HFFc6 (cell line): ENCODE data around the gene CFAP52. TPM values are rescaled to one million over a fixed set of nuclear protein-coding genes. Genes with fewer than 3 reads are reported as not detected.
"Not testable (repeated sequence)": the region's sequence is repeated elsewhere in the genome, so short reads cannot be mapped to it uniquely, and the experiment has no call there.

Experiments used
- DNase-seq: peaks from one replicate; pipeline ENCODE4 v3.0.0-alpha.2; 2018
- H3K27ac Mint-ChIP-seq: 2 replicates; pipeline ENCODE4 v1.8.0; 2020; ENCODE audit warnings: mild to moderate bottlenecking, mixed read lengths
- H3K27me3 Mint-ChIP-seq: 2 replicates; pipeline ENCODE4 v1.8.0; 2021; ENCODE audit warnings: mild to moderate bottlenecking, moderate library complexity, mixed read lengths; ENCODE audit not compliant: insufficient read depth
- H3K36me3 Mint-ChIP-seq: 2 replicates; pipeline ENCODE4 v1.8.0; 2021; ENCODE audit warnings: low read depth, mixed read lengths
- H3K4me1 Mint-ChIP-seq: 2 replicates; pipeline ENCODE4 v1.8.0; 2020; ENCODE audit warnings: low read depth, mixed read lengths
- H3K4me3 Mint-ChIP-seq: 2 replicates; pipeline ENCODE4 v1.8.0; 2020; ENCODE audit warnings: mild to moderate bottlenecking, moderate library complexity, mixed read lengths
- H3K9me3 Mint-ChIP-seq: 2 replicates; pipeline ENCODE4 v1.8.0; 2020; ENCODE audit warnings: mild to moderate bottlenecking, mixed read lengths
- total RNA-seq, 6 experiments: library from RNA; stranded (reverse); fragmentation: NEBNext Ultra II Directional; extraction: Animal tissue kit (Norgen Biotek cat#: 25700); gene quantifications; 2 replicates in 1 of 6; 3 replicates in 5 of 6; pipeline ENCODE4 v1.2.3, GENCODE V29; 2021
- TF ChIP-seq, protein P1 (sequence below): fragments of 200-600 bp; sonication (generic); IDR thresholded peaks from 2 replicates; pipeline ENCODE4 v1.5.0; 2021; ENCODE audit warnings: antibody characterized with exemption, mild to moderate bottlenecking

The CFAP52 gene
- total RNA-seq, 6 experiments from 2014 or later, result not detected

DNA sequence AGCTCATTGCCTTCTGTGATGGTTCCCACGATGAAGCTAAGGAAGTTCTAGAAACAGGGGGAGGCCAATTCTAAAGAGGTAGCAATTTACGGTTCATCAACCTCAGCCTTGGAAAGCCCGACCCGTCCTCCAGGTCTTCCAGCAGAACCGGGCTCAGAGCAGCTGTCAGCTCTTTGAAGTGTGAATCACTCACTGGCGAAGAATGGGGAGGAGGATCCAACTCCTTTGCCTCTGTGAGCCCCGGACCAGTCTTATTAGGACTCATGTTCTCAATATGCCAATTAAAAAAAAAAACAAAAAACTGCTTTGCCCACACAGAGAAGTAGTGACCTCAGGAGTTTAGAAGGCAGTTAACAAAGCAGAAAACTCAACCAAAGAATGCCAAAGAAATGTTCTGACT, 32.2 kb upstream of the CFAP52 start:
- DNase-seq, result no peak
- Mint-ChIP-seq H3K36me3 (peaks cover 8% of the 10 kb centered on the region; the same call in 1 of the 2 replicates), H3K4me1 (no peaks in the 10 kb centered on the region), H3K9me3 (no peaks in the 10 kb centered on the region), H3K27ac (no peak overlapping the region), H3K4me3 (no peak overlapping the region), H3K27me3 (no peaks in the 10 kb centered on the region; the same call in 1 of the 2 replicates)
- TF ChIP-seq, protein P1, sequence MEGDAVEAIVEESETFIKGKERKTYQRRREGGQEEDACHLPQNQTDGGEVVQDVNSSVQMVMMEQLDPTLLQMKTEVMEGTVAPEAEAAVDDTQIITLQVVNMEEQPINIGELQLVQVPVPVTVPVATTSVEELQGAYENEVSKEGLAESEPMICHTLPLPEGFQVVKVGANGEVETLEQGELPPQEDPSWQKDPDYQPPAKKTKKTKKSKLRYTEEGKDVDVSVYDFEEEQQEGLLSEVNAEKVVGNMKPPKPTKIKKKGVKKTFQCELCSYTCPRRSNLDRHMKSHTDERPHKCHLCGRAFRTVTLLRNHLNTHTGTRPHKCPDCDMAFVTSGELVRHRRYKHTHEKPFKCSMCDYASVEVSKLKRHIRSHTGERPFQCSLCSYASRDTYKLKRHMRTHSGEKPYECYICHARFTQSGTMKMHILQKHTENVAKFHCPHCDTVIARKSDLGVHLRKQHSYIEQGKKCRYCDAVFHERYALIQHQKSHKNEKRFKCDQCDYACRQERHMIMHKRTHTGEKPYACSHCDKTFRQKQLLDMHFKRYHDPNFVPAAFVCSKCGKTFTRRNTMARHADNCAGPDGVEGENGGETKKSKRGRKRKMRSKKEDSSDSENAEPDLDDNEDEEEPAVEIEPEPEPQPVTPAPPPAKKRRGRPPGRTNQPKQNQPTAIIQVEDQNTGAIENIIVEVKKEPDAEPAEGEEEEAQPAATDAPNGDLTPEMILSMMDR, result no peak

DNA sequence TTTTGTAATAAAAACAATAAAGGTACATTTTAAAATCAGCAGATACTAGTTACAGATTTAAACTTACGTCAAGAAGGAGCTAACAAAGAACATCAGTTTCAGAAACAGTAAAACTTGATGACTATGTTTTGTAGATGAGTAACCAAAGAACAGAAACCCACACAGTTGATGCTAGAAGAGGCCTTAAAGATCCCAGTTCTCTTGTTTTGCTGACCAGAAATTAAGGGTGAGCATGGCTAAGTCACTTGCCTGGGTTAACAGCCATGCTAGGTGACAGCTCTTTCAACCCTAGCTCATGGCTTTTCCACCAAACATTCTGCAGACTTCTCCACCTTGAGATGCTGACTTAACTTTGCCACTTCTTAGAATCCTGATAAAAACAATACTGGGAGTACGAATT, 27.2 kb upstream of the CFAP52 start:
- H3K36me3 Mint-ChIP-seq, result no peaks in the 10 kb centered on the region
- H3K4me1 Mint-ChIP-seq, result no peaks in the 10 kb centered on the region
- no peak overlapping the region for H3K4me3 Mint-ChIP-seq
- no peaks in the 10 kb centered on the region; the same call in 1 of the 2 replicates for H3K27me3 Mint-ChIP-seq
- TF ChIP-seq, protein P1, result no peak
- no peak overlapping the region for H3K27ac Mint-ChIP-seq
- no peak for DNase-seq
- H3K9me3 Mint-ChIP-seq, result no peaks in the 10 kb centered on the region

DNA sequence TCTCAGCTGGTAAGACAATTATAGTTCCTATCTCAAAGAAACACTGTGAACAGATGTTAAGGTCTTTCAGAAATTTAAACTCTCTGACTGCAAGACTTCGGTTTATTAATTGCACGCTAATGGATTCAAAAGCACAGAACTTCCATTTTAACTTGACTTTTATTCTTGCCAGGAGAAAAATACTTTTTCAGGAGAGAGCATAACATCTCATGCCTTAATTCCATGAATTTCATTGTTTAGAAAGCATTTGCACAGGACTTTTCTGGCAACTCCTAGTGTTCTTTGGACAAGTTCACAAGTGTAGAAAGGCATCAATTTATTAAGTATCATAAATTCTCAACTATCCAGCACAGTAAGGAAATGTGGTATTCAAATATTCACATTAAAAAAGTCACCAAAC, 23.3 kb upstream of the CFAP52 start:
- no peak overlapping the region for H3K27ac Mint-ChIP-seq
- TF ChIP-seq, protein P1, result no peak
- DNase-seq, result no peak
- H3K27me3 Mint-ChIP-seq, result no peaks in the 10 kb centered on the region; the same call in 1 of the 2 replicates
- H3K9me3 Mint-ChIP-seq, result no peaks in the 10 kb centered on the region
- no peaks in the 10 kb centered on the region for H3K36me3 Mint-ChIP-seq
- H3K4me1 Mint-ChIP-seq, result no peaks in the 10 kb centered on the region
- no peak overlapping the region for H3K4me3 Mint-ChIP-seq

DNA sequence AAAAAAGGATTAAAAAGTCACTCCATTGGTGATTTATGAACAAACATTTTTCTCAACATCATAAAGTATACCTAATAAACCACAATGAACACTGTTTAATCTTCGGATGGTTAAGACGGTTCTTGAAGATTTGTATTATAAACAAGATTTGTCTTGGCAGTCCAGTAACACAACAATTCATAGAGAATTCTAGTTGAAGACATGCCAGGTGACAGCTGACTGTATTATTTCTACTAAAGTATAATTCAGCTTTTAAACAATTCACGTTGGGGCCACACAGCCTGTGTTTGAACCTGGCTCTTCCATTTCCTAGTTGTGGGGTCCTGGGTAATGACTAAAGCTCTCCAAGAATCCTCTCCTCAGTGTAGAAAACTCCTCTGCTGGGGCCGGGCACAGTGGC, 22.8 kb upstream of the CFAP52 start:
- H3K4me1 Mint-ChIP-seq, result no peaks in the 10 kb centered on the region
- TF ChIP-seq, protein P1, result no peak
- no peak for DNase-seq
- no peaks in the 10 kb centered on the region for H3K9me3 Mint-ChIP-seq
- no peak overlapping the region for H3K27ac Mint-ChIP-seq
- H3K27me3 Mint-ChIP-seq, result no peaks in the 10 kb centered on the region; the same call in 1 of the 2 replicates
- H3K4me3 Mint-ChIP-seq, result no peak overlapping the region
- H3K36me3 Mint-ChIP-seq, result no peaks in the 10 kb centered on the region

DNA sequence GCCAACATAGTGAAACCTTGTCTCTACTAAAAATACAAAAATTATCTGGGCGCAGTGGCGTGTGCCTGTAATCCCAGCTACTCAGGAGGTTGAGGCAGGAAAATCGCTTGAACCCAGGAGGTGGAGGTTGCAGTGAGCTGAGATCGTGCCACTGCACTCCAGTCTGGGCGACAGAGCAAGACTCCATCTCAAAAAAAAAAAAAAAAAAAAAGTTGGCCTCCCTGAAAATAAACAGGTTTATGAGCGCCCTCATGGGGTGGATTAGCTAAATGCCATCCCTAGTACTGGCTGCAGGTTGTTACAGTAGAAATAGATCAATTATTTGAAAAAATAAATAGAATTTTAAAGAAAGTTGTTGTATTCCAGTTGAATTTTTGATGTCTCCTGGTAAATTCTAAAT, 21.7 kb upstream of the CFAP52 start:
- H3K9me3 Mint-ChIP-seq, H3K36me3 Mint-ChIP-seq, H3K4me3 Mint-ChIP-seq, H3K27ac Mint-ChIP-seq, H3K27me3 Mint-ChIP-seq, H3K4me1 Mint-ChIP-seq: not testable (repeated sequence)
- TF ChIP-seq, protein P1, result peak; percentile 72
- DNase-seq, result peak; percentile 42
